HG03469 (cell line): Measurements from ENCODE around the gene AK5.

ENCODE experiments used
- ATAC-seq: cut with Tn5 transposase; IDR thresholded peaks from one replicate; pipeline ENCODE4 v1.9.1; 2021; ENCODE audit warnings: mild to moderate bottlenecking, moderate library complexity, moderate number of reproducible peaks; ENCODE audit not compliant: unreplicated experiment

AK5 gene, protein sequence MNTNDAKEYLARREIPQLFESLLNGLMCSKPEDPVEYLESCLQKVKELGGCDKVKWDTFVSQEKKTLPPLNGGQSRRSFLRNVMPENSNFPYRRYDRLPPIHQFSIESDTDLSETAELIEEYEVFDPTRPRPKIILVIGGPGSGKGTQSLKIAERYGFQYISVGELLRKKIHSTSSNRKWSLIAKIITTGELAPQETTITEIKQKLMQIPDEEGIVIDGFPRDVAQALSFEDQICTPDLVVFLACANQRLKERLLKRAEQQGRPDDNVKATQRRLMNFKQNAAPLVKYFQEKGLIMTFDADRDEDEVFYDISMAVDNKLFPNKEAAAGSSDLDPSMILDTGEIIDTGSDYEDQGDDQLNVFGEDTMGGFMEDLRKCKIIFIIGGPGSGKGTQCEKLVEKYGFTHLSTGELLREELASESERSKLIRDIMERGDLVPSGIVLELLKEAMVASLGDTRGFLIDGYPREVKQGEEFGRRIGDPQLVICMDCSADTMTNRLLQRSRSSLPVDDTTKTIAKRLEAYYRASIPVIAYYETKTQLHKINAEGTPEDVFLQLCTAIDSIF

DNA sequence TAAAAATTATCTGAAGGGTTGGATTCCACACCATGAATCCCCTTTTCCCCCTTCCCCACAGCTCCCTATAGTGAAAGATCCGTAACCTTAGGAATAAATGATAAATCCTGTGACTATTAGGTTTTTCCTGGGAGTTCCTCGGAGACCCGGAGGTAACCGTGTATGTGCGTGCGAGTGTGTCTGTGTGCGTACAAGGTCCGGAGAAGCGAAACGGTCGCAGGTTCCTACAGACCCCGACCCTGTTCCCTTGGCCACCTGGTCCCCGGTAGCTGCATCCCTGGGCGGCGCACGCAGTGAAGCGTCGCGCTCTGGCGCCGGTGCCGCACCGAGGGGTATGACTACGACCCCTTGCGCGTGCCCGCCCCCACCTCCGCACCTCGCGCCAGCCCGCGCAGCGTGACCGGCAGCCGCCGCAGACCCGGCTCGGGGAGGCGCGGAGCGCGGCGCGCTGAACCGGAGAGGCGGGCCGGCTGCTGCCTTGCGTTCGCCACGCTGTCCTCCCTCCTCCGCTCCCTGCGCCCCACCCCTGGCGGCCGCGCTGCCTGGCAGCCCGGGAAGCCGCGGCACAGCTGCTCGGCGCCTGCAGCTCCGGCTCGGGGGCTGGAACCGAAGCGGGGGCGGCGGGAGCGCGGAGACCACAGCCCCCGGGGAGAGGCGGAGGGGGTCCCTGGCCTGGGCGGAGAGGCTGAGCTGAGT, at the start of gene AK5:
AK5 (plus strand) TSS at position 529 of the 696 bp plus-strand sequence. CDS start 295 bp downstream, outside the sequence.
- no peak for ATAC-seq

DNA sequence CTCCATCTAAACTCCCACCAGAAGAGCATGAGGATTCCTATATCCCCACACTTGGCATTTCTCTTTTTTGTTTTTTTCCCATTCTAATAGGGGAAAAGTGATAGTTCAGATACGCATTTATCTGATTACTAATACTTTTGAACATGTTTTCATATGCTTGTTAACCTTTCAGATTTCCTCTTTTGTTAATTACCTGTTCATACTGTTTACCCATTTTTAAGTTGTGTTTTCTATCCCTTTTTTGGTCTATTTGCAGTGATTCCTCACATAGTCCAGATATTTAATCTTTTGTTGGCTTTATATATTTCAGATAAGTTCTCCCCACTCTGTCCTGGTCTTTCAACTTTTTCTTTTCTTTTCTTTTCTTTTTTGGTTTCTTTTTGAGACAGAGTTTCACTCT, 49.0 kb upstream of the AK5 start:
- no peak for ATAC-seq

DNA sequence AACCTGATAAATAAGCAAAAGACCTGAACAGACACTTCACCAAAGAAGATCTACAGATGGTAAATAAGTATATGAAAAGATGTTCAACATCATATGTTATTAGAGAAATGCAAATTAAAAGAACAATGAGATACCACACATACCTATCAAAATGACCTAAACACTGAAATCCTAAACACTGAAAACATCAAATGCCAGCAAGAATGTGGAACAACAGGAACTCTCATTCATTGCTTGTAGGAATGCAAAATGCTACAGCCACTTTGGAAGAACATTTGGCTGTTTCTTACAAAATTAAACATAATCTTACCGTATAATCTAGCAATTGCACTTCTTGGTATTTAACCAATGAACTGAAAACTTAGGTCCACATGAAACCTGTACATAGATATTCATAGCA, 47.7 kb upstream of the AK5 start:
- no peak for ATAC-seq

- ATAC-seq: no peak
Measured at GRCh38 chr1:77234943-77235342, 46.9 kb upstream of the AK5 start.

GRCh38 chr1:77238462-77238861, 43.4 kb upstream of the AK5 start:
- no peak for ATAC-seq

DNA sequence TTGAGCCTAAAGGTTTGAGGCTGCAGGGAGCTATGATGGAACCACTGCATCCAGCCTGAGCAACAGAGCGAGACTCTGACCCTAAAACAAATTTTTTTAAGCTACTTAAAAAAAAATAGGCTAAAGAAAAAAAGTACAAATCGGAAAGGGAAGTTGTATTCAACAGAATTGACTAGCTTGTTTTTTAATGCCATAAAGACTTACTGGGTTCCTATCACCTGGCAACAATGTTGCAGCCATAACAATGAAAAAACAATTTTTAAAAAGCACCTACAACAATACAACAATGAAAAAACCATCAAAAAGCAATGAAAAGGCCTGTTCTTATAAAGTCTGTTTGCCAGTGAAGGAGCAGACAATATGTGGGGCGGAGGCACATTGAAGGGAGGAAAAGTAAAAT, 42.5 kb upstream of the AK5 start:
- ATAC-seq: no peak

DNA sequence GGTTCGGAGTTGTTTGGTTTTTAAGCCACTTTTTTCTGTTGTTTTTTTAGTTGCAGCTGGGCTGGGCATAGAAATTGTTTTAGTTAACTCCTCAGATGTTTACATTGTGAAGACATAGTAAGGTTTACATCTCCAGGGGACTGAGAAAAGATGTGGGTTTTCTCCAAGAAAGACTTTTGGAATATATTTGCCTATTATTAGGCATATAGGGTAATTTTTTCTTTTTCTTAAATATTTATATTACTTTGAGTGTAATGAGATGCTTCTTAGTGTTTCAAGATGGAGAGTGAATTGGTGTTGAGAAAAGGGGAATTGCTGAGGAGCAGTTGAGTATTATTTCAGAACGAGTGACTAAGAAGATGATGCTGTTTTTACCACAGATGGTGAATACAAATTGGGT, 36.0 kb upstream of the AK5 start:
- ATAC-seq: no peak

DNA sequence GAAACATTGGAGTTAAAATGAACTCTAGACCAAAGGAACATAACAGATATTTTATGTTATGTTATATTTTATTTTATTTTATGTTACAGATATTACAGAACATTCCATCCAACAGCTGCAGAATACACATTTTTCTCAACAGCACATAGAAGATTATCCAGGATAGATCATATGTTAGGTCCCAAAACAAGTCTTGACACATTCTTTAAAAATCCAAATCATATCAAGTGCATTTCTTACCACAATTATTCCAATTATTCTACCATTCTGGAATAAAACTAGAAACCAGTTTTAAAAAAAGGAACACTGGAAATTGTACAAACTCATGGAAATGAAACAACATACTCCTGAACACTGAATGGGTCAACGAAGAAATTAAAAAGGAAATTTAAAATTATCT, 31.7 kb upstream of the AK5 start:
- no peak for ATAC-seq

DNA sequence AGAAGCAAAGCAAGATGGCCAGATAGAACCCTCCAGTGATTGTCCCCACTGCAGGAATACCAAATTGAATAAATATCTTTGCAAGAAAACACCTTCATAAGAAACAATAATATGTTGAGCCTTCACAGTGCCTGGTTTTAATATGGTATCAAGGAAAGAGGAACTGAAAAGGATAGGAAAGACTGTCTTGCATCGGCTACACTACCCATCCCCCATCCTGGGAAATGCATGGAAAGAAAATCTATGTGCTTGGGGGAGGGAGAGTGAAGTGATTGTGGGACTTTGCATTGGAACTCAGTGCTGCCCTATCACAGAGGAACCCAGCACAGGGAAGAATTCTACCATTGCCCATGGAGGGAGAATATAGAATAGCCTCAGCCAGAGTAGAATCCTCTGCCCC, 28.6 kb upstream of the AK5 start:
- ATAC-seq: no peak

- no peak for ATAC-seq
Measured at GRCh38 chr1:77263708-77264107, 18.1 kb upstream of the AK5 start.

GRCh38 chr1:77265180-77265579, 16.6 kb upstream of the AK5 start:
- ATAC-seq: no peak

DNA sequence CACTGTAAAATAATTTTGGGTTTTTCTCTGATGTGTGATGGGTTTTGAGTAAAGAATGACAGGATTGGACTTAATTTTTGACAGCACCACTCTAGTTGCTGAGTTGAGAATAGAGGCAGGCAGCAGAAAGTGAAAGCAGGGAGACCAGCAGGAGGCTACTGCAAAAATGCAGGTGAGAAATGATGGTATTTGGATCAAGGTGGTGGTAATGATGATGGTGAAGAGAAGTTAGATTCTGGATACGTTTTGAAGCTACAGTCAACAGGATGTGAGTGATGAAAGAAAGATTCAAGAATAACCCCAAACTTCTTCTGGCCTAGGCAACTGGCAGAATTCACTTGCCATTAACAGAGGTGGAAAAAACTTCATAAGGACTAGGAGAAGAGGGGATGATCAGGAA, 14.8 kb upstream of the AK5 start:
- ATAC-seq: no peak

- no peak for ATAC-seq
Measured at GRCh38 chr1:77271852-77272580, 9.8 kb upstream of the AK5 start.

DNA sequence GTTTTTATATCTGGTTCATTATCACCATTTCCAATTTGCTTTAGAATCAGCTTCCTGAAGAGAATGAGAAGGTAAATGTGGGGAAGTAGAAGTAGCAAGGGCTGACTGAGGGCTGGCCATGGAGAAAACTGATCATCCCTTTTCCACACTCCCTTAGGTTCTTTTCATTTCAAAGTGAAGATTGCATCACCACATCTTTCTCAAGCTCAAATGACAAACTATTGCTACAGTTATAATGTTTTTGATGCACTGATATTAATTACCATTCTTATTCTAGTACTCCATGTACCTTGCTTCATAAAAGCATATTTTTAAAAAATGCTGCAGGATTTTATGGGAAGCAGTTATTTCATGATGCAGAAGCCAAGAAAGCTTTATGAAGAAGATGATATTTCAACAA, 7.9 kb upstream of the AK5 start:
- no peak for ATAC-seq

DNA sequence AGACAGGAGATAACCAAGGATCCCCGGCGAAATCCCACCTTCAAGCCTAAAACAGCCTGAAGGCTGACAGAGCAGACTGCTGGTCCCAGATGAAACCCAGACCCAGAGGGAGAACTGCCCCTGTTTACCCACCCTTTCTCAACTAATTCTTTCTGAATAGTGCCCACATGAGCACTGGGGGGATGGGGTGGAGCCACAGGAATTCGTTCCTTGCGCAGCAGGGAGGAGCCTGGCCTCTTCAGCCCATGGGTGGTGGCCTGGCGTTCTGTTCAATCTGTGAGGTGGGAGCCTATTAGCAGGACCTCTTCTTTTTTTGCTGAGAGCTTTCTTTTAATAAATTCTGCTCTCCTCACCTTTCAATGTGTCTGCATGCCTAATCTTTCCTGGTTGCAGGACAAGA, 6.6 kb upstream of the AK5 start:
- no peak for ATAC-seq

GRCh38 chr1:77276941-77277340, 4.9 kb upstream of the AK5 start:
- ATAC-seq: no peak

DNA sequence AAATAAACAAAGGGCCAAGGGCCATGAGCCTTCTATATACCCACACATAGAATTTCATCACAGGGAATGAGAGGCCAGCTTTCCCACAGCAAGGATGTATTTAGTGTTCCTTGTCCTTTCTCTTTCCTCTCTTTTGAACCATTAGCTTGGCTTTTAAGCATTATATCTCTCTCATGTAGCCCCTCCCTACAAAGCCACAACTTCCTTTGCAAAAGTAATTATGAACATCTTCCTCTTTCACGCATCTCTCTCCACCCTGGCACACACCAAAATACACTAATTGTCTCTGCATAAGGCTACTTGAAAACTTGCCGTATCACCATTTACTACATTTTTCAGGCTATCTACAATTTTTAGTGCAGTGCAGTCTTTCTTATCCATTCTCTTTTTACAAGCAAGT, 1.9 kb upstream of the AK5 start:
- ATAC-seq: no peak

DNA sequence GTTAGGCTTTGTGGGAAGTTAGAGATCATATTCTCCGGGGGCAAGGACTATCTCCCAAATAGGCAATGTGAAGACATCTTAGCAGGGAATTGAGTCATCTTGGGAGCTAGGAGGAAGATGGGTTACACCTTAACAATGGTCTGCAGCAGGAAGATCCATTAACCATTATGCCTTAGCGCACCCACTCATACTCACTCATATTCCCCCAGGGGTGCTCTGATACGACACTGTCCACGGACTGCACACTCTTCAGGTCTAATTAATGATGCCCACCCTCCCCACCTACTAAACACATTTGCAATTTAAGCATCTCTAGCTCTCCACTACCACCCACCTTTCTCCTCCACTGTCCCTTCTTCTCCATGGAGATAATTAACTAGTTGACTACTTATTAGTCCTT, 857 bp upstream of the AK5 start:
- ATAC-seq: no peak

DNA sequence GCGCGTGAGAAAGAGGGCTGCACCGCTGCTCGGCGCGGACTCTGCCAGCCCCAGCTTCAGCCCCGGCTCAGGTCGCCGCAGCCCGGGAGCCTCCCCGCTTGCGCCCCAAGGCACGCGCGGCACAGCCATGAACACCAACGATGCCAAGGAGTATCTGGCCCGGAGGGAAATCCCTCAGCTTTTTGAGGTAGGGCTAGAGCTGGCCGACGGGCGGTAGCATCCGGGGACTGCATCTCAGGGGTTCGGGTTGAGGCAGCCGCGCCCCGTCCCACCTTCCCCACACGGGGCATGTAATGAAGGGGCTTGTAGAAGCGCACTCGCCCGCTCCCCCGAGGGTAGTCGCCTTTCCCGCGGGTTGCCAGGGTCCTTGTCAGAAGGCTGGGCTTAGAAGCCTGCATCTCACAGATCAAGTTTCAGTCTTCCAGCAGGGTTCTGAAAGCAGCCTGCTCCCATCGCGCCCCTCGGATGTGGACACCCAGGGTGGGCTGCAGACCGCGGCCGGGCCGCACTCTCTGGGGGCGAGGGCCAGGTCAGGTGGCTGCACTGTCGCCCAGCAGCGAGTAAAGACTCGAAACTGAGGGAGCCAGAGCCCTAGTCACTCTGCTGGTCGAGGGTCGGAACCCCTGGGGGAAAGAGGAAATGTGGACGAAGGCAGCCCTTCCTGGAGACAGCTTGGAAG, 507 bp downstream of the AK5 start:
- no peak for ATAC-seq

DNA sequence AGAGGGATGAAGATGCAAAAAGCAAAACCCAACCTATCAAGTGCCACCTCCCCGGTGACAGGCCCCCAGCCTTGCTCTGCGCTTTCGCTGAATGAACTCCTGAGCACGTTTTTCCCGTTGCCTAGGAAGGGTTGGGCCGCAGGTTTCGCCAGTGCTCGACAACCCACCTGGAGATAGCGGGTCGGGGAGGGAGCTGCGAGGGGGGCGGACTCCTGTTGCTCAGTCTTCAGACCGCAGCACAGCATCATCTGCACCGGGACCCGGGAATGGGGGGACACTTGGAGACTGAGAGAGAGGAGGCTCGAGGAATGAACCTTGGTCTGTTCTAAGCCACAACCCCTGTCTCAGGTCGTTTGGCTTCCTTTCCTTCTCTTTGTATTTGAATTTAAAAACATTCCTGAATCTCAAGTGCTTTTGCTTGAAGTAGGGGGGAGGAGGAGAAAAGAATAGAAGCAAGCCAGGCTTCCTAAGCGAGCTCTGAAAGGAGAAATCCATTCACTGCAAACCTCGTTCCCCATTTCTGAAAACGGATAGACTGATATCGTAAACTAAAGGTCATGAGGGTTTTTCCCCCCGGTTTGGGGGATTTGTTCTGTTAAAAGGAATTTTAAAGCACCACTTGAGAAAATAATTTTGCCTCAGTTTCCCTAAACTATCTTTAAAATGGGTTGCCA, 1.2 kb downstream of the AK5 start:
- no peak for ATAC-seq
